HG03108 (cell line): Measurements from ENCODE around the gene TEX261.

Experiments used
- ATAC-seq: cut with Tn5 transposase; IDR thresholded peaks from one replicate; pipeline ENCODE4 v1.9.1; 2021; ENCODE audit warnings: moderate library complexity; ENCODE audit not compliant: unreplicated experiment

TEX261 gene

GRCh38 chr2:70959851-70960832 lies 34.5 kb downstream of the TEX261 start:
- ATAC-seq = no peak

- no peak for ATAC-seq
Measured at GRCh38 chr2:70959271-70959761, 35.4 kb downstream of the TEX261 start.

- ATAC-seq = no peak
Measured at GRCh38 chr2:70958759-70959158, 35.9 kb downstream of the TEX261 start.

GRCh38 chr2:70957798-70958197 lies 36.9 kb downstream of the TEX261 start:
- ATAC-seq = no peak

GRCh38 chr2:70956141-70956540 lies 38.5 kb downstream of the TEX261 start:
- ATAC-seq = no peak

- no peak for ATAC-seq
Measured at GRCh38 chr2:70954886-70955285, 39.8 kb downstream of the TEX261 start.

GRCh38 chr2:70949086-70949485 lies 45.6 kb downstream of the TEX261 start:
- no peak for ATAC-seq

- ATAC-seq = peak; percentile 87
Measured at GRCh38 chr2:70948337-70949003, 46.2 kb downstream of the TEX261 start.

GRCh38 chr2:70947556-70948184 lies 47.0 kb downstream of the TEX261 start:
- ATAC-seq = no peak

- ATAC-seq = no peak
Measured at GRCh38 chr2:70946832-70947442, 47.7 kb downstream of the TEX261 start.

GRCh38 chr2:70944111-70944690 lies 50.5 kb downstream of the TEX261 start:
- ATAC-seq = no peak

GRCh38 chr2:70943205-70943871 lies 51.3 kb downstream of the TEX261 start:
- no peak for ATAC-seq

- ATAC-seq = no peak
Measured at GRCh38 chr2:70942396-70943204, 52.1 kb downstream of the TEX261 start.

GRCh38 chr2:70941701-70942100 lies 53.0 kb downstream of the TEX261 start:
- ATAC-seq = no peak

GRCh38 chr2:70941186-70941585 lies 53.5 kb downstream of the TEX261 start:
- ATAC-seq = no peak

- ATAC-seq = no peak
Measured at GRCh38 chr2:70939839-70940580, 54.7 kb downstream of the TEX261 start.

GRCh38 chr2:70939001-70939838 lies 55.5 kb downstream of the TEX261 start:
- no peak for ATAC-seq

GRCh38 chr2:70938586-70938950 lies 56.1 kb downstream of the TEX261 start:
- no peak for ATAC-seq
